Measurements from ENCODE around the gene ZNF587.
A peak's percentile ranks its signal among the peaks of the same experiment; 100 is the strongest.

GRCh38 chr19:57802269-57802668 is 47.4 kb upstream of the ZNF587 start:
- TF ChIP-seq, protein P1, sequence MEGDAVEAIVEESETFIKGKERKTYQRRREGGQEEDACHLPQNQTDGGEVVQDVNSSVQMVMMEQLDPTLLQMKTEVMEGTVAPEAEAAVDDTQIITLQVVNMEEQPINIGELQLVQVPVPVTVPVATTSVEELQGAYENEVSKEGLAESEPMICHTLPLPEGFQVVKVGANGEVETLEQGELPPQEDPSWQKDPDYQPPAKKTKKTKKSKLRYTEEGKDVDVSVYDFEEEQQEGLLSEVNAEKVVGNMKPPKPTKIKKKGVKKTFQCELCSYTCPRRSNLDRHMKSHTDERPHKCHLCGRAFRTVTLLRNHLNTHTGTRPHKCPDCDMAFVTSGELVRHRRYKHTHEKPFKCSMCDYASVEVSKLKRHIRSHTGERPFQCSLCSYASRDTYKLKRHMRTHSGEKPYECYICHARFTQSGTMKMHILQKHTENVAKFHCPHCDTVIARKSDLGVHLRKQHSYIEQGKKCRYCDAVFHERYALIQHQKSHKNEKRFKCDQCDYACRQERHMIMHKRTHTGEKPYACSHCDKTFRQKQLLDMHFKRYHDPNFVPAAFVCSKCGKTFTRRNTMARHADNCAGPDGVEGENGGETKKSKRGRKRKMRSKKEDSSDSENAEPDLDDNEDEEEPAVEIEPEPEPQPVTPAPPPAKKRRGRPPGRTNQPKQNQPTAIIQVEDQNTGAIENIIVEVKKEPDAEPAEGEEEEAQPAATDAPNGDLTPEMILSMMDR (conservative IDR thresholded peaks at IDR 0.05; ENCODE audit: low read length): peak; percentile 44; the same call in 1 of the 2 replicates
- no peak for TF ChIP-seq EZH2phosphoT487 (IDR thresholded peaks at IDR 0.05; ENCODE audit: borderline replicate concordance, low read depth, low read length)
